ENCODE measurements around the gene CXCR1. TPM values are rescaled to one million over a fixed set of nuclear protein-coding genes. Genes with fewer than 3 reads are reported as not detected.
"Not testable (repeated sequence)": the region's sequence is repeated elsewhere in the genome, so short reads cannot be mapped to it uniquely, and the experiment has no call there.

Gene CXCR1
- polyA plus RNA-seq, 6 donors from 2014 or later, result 2.3 TPM; not detected in 5

GRCh38 chr2:218180467-218181114, 13.8 kb upstream of the CXCR1 start:
- no peaks in the 10 kb centered on the region for H3K4me1 Mint-ChIP-seq
- no peak for ATAC-seq (ENCODE audit: low read depth in 2 of 2)

GRCh38 chr2:218179782-218180181, 13.0 kb upstream of the CXCR1 start:
- H3K36me3 Mint-ChIP-seq, result no peaks in the 10 kb centered on the region
- no peak overlapping the region for H3K4me3 Mint-ChIP-seq
- DNase-seq (no peak), ATAC-seq (ENCODE audit: low read depth in 2 of 2) (no peak)
- H3K27ac Mint-ChIP-seq, result no peak overlapping the region
- peaks cover 0 to 18% (median 18%) of the 10 kb centered on the region in 3 donors for H3K27me3 Mint-ChIP-seq
- H3K4me1 Mint-ChIP-seq, result no peaks in the 10 kb centered on the region
- no peaks in the 10 kb centered on the region for H3K9me3 Mint-ChIP-seq

More at GRCh38 chr2:218180467-218181114, 13.8 kb upstream of the CXCR1 start:
- Mint-ChIP-seq H3K27ac (no peak overlapping the region), H3K27me3 (peaks cover 0 to 18% (median 18%) of the 10 kb centered on the region in 3 donors), H3K36me3 (no peaks in the 10 kb centered on the region), H3K4me3 (no peak overlapping the region), H3K9me3 (no peaks in the 10 kb centered on the region)
- no peak for DNase-seq

DNA sequence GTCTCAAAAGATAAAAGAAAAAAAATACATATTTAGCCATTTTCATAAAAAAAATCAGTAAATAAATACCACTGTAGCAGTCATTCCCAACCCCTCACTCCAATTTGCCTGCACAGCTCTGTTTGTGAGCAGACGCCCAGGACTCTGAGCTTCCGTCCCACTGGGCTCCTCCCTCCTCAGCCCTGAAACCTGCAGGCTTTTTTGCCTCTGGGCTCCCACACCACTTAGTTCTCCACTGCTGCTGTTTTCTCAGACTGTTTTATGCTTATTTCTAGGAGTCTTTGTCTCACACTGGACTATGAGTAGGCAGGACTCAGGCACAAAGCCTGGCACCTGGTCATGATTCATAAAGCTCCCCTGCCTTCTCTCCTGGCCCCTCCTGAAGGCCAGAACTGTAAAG, 6.1 kb upstream of the CXCR1 start:
- Mint-ChIP-seq H3K4me3 (no peak overlapping the region), H3K4me1 (peaks cover 5 to 7% (median 6%) of the 10 kb centered on the region in 3 donors), H3K27ac (peak overlapping the region in 1 of 6 donors; percentile 63), H3K9me3 (no peaks in the 10 kb centered on the region), H3K36me3 (no peaks in the 10 kb centered on the region), H3K27me3 (peaks cover 17 to 24% (median 17%) of the 10 kb centered on the region in 3 donors)
- no peak for ATAC-seq (ENCODE audit: low read depth in 2 of 2)
- no peak for DNase-seq

DNA sequence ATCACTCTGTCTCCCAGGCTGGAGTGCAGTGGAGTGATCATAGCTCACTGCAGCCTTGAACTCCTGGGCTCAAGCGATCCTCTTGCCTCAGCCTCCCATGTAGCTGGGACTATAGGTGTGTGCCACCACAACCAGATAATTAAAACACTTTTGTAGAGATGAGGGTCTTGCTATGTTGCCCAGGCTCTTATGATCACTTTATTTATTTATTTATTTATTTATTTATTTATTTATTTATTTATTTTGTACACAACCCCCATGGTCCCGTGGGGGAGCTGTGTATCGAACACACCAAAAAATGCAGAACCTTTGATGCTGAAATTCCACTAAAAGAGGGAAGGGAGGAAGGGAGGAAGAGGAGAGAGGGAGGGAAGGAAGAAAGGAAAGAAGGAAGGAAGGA, 5.0 kb upstream of the CXCR1 start:
- H3K27ac Mint-ChIP-seq; DNase-seq; H3K4me3 Mint-ChIP-seq; ATAC-seq (ENCODE audit: low read depth in 2 of 2); H3K9me3 Mint-ChIP-seq; H3K36me3 Mint-ChIP-seq: not testable (repeated sequence)
- peaks cover 10 to 13% (median 12%) of the 10 kb centered on the region in 3 donors for H3K4me1 Mint-ChIP-seq
- H3K27me3 Mint-ChIP-seq, result peaks cover 17 to 21% (median 17%) of the 10 kb centered on the region in 3 donors

- H3K4me3 Mint-ChIP-seq, result no peak overlapping the region
These were observed 3.2 kb upstream of the CXCR1 start for GRCh38 chr2:218169757-218170546.

GRCh38 chr2:218168635-218169462, 2.1 kb upstream of the CXCR1 start:
- ATAC-seq (ENCODE audit: low read depth in 2 of 2) (peak; percentile 82 to 85), DNase-seq (peak; percentile 60)
- Mint-ChIP-seq H3K9me3 (no peaks in the 10 kb centered on the region), H3K27me3 (peaks cover 20 to 35% (median 27%) of the 10 kb centered on the region in 3 donors), H3K36me3 (no peaks in the 10 kb centered on the region), H3K4me1 (peaks cover 14 to 18% (median 17%) of the 10 kb centered on the region in 3 donors), H3K27ac (peak overlapping the region in 1 of 6 donors; percentile 52), H3K4me3 (no peak overlapping the region)

More at GRCh38 chr2:218169757-218170546, 3.2 kb upstream of the CXCR1 start:
- H3K27ac Mint-ChIP-seq, result no peak overlapping the region
- no peak for DNase-seq
- H3K27me3 Mint-ChIP-seq, result peaks cover 17 to 24% (median 17%) of the 10 kb centered on the region in 3 donors
- no peak for ATAC-seq (ENCODE audit: low read depth in 2 of 2)
- peaks cover 14 to 18% (median 17%) of the 10 kb centered on the region in 3 donors for H3K4me1 Mint-ChIP-seq
- no peaks in the 10 kb centered on the region for H3K36me3 Mint-ChIP-seq
- H3K9me3 Mint-ChIP-seq, result no peaks in the 10 kb centered on the region

GRCh38 chr2:218168016-218168415, 1.3 kb upstream of the CXCR1 start:
- peaks cover 22 to 42% (median 35%) of the 10 kb centered on the region in 3 donors for H3K27me3 Mint-ChIP-seq
- no peak for DNase-seq
- no peaks in the 10 kb centered on the region for H3K36me3 Mint-ChIP-seq
- H3K27ac Mint-ChIP-seq, result peak overlapping the region in 1 of 6 donors; percentile 37
- H3K9me3 Mint-ChIP-seq, result no peaks in the 10 kb centered on the region
- no peak overlapping the region for H3K4me3 Mint-ChIP-seq
- peaks cover 14 to 18% (median 17%) of the 10 kb centered on the region in 3 donors for H3K4me1 Mint-ChIP-seq
- no peak for ATAC-seq (ENCODE audit: low read depth in 2 of 2)

GRCh38 chr2:218162814-218163213, 3.9 kb downstream of the CXCR1 start:
- Mint-ChIP-seq H3K4me1 (peaks cover 8 to 12% (median 10%) of the 10 kb centered on the region in 3 donors), H3K4me3 (peak overlapping the region in 1 of 8 donors; percentile 23), H3K27me3 (peaks cover 31 to 57% (median 42%) of the 10 kb centered on the region in 3 donors), H3K9me3 (no peaks in the 10 kb centered on the region), H3K27ac (peak overlapping the region in 1 of 6 donors; percentile 61), H3K36me3 (no peaks in the 10 kb centered on the region)
- no peak for ATAC-seq (ENCODE audit: low read depth in 2 of 2)
- no peak for DNase-seq

- H3K9me3 Mint-ChIP-seq, result peaks cover 0 to 4% (median 0%) of the 10 kb centered on the region in 7 donors
- H3K4me1 Mint-ChIP-seq, result peaks cover 3 to 4% (median 3%) of the 10 kb centered on the region in 3 donors
- ATAC-seq (ENCODE audit: low read depth in 2 of 2) (no peak), DNase-seq (no peak)
- no peak overlapping the region for H3K4me3 Mint-ChIP-seq
- H3K36me3 Mint-ChIP-seq, result no peaks in the 10 kb centered on the region
- H3K27me3 Mint-ChIP-seq, result peaks cover 36 to 57% (median 42%) of the 10 kb centered on the region in 3 donors
- H3K27ac Mint-ChIP-seq, result no peak overlapping the region
These were observed 5.1 kb downstream of the CXCR1 start for GRCh38 chr2:218161644-218162043.

DNA sequence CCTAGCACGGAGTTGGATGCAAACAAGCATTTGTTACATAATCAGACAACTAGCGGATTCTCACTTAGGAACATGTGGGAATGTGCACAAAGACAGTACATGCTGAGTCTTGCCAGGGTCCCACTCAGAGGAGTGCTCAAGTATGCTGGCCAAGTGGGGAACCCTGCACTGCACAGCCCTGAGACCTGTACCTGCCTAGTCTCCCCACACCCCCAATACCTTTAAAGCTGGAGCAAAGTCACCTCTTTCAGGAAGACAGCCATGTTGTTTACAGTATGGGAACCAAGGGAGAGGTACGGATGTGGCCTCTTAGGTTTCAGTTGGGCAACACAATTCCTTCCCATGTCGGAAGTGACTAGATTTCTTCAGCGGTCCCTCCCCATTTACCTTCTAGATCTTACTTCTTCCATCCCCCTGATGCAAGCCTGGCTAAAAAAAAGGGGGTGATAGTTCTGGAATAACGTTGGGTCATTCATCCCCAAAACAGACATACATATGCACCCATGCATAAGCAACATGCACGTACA, 10.7 kb downstream of the CXCR1 start:
- no peak for ATAC-seq (ENCODE audit: low read depth in 2 of 2)
- H3K4me1 Mint-ChIP-seq, result no peaks in the 10 kb centered on the region
- H3K9me3 Mint-ChIP-seq, result peaks cover 0 to 4% (median 0%) of the 10 kb centered on the region in 7 donors
- H3K4me3 Mint-ChIP-seq, result no peak overlapping the region
- no peaks in the 10 kb centered on the region for H3K36me3 Mint-ChIP-seq
- H3K27me3 Mint-ChIP-seq, result peaks cover 24 to 46% (median 40%) of the 10 kb centered on the region in 3 donors
- H3K27ac Mint-ChIP-seq, result no peak overlapping the region
- DNase-seq, result no peak

GRCh38 chr2:218152777-218153176, 14.0 kb downstream of the CXCR1 start:
- DNase-seq (no peak), ATAC-seq (ENCODE audit: low read depth in 2 of 2) (no peak)
- H3K4me3 Mint-ChIP-seq, result no peak overlapping the region
- no peaks in the 10 kb centered on the region for H3K36me3 Mint-ChIP-seq
- peaks cover 0 to 4% (median 0%) of the 10 kb centered on the region in 7 donors for H3K9me3 Mint-ChIP-seq
- peaks cover 12 to 15% (median 15%) of the 10 kb centered on the region in 3 donors for H3K4me1 Mint-ChIP-seq
- peaks cover 10 to 37% (median 22%) of the 10 kb centered on the region in 3 donors for H3K27me3 Mint-ChIP-seq
- H3K27ac Mint-ChIP-seq, result no peak overlapping the region

DNA sequence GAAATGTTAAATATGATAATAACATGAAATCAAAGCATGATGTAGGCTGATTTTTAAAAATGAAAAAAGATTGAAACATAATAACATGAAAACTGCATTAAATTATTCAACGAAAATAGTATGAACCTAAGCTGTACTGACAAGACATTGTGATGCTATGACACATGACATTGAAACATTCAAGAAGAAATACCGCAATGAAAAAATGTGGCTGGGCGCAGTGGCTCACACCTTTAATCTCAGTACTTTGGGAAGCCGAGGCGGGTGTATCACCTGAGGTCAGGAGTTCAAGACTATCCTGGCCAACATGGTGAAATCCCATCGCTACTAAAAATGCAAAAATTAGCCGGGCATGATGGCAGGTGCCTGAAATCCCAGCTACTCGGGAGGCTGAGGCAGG, 14.6 kb downstream of the CXCR1 start:
- Mint-ChIP-seq H3K27me3 (peaks cover 5 to 37% (median 22%) of the 10 kb centered on the region in 3 donors), H3K27ac (no peak overlapping the region), H3K4me3 (no peak overlapping the region), H3K36me3 (no peaks in the 10 kb centered on the region), H3K4me1 (peaks cover 12 to 15% (median 15%) of the 10 kb centered on the region in 3 donors), H3K9me3 (no peaks in the 10 kb centered on the region)
- no peak for DNase-seq
- ATAC-seq (ENCODE audit: low read depth in 2 of 2), result no peak

Data from naive B cell (primary cell).